K562 (cell line): ENCODE measurements around the gene ATE1. TPM values are rescaled to one million over a fixed set of nuclear protein-coding genes. Genes with fewer than 3 reads are reported as not detected.

Source experiments
- ATAC-seq: fragments of 200-7000 bp; cut with Tn5 transposase; 3 replicates; pipeline ENCODE4 v1.9.1; 2020; ENCODE audit warnings: moderate library complexity
- BruUV-seq: library from RNA; stranded (reverse); fragments of 400-500 nt; replicated peaks from 2 replicates; lab custom pipeline; 2021; lab: Mats Ljungman, UMichigan
- CTCF ChIA-PET: fragments of 300-600 bp; formaldehyde crosslinking; extraction: SDS; loops from one replicate; lab custom pipeline; 2021; ENCODE audit warnings: low intra/inter-chr PET ratio; lab: Yijun Ruan, JAX
- POLR2A ChIA-PET: fragments of 300-600, 350-650 bp; sonication (Branson Sonifier 250); formaldehyde crosslinking; extraction: SDS; loops from one replicate; lab custom pipeline; 2021; ENCODE audit warnings: antibody characterized with exemption, inconsistent platforms; lab: Yijun Ruan, JAX
- DNase-seq, 4 experiments: peaks; one replicate each; pipeline versions ENCODE4 v3.0.0 to v3.0.0-alpha.2; 2011 to 2018; ENCODE audit warnings: low spot score in 3 of 4, mixed read lengths in 3 of 4; ENCODE audit errors: extremely low read depth in 1 of 4
- FAIRE-seq: peaks from 2 replicates; lab custom pipeline; 2011; peaks lifted over from hg19 to GRCh38; lab: Jason Lieb, UNC
- H2AFZ ChIP-seq: 2 replicates; pipeline ENCODE4 v1.6.0; 2011; ENCODE audit warnings: low read depth, low read length, control low read depth, inconsistent platforms
- H3K27ac ChIP-seq: fragments of 200-600 bp; 3 replicates; pipeline ENCODE4 v1.8.0; 2011; ENCODE audit warnings: low read depth, mild to moderate bottlenecking, control low read depth, inconsistent platforms, low read length, moderate library complexity, mixed read lengths; ENCODE audit errors: extremely low read depth
- H3K27me3 ChIP-seq, 2 experiments: fragments of 300-600 bp in 1 of 2; 2 replicates in 1 of 2; 3 replicates in 1 of 2; pipeline versions ENCODE4 v1.6.0 to v1.8.0; 2011; ENCODE audit warnings: inconsistent platforms in 2 of 2, low read length in 2 of 2, mild to moderate bottlenecking in 1 of 2, mixed read lengths in 1 of 2, moderate library complexity in 1 of 2; ENCODE audit not compliant: control insufficient read depth in 2 of 2, insufficient read depth in 2 of 2
- H3K36me3 ChIP-seq: fragments of 300-600 bp; 3 replicates; pipeline ENCODE4 v1.8.0; 2011; ENCODE audit warnings: mild to moderate bottlenecking, low read length, inconsistent platforms; ENCODE audit not compliant: control insufficient read depth, insufficient read depth
- H3K4me1 ChIP-seq, 2 experiments: fragments of 200-600 bp in 1 of 2; replicated peaks in 1 of 2; 2 replicates in 1 of 2; 3 replicates in 1 of 2; pipeline versions ENCODE4 v1.5.1 to v1.8.0; 2011; ENCODE audit warnings: inconsistent platforms in 2 of 2, low read length in 2 of 2, mild to moderate bottlenecking in 1 of 2, mixed read lengths in 1 of 2, moderate library complexity in 1 of 2; ENCODE audit not compliant: control insufficient read depth in 2 of 2, insufficient read depth in 2 of 2
- H3K4me2 ChIP-seq: 2 replicates; pipeline ENCODE4 v1.6.1; 2011; ENCODE audit warnings: low read length, control low read depth, inconsistent platforms, mixed read lengths; ENCODE audit not compliant: insufficient read depth
- H3K4me3 ChIP-seq: fragments of 200-600 bp; sonication (generic), shearing (Covaris generic); 2 replicates; pipeline ENCODE4 v1.5.1; 2016; ENCODE audit warnings: control low read depth, inconsistent platforms
- H3K79me2 ChIP-seq: fragments of 200-600 bp; 3 replicates; pipeline ENCODE4 v1.8.0; 2011; ENCODE audit warnings: low read length, inconsistent platforms; ENCODE audit not compliant: control insufficient read depth, insufficient read depth
- H3K9ac ChIP-seq, 2 experiments: 2 replicates each; pipeline versions ENCODE4 v1.6.0 to v1.6.1; 2011; ENCODE audit warnings: low read depth in 2 of 2, low read length in 2 of 2, control low read depth in 1 of 2, inconsistent platforms in 1 of 2, mild to moderate bottlenecking in 1 of 2, mixed read lengths in 1 of 2; ENCODE audit not compliant: insufficient read depth in 1 of 2
- H3K9me1 ChIP-seq: one replicate; pipeline ENCODE4 v1.6.0; 2011; ENCODE audit warnings: inconsistent platforms, mild to moderate bottlenecking, low read length, moderate library complexity; ENCODE audit not compliant: control insufficient read depth, insufficient read depth
- H3K9me3 ChIP-seq: replicated peaks from 2 replicates; pipeline ENCODE4 v1.5.1; 2011; ENCODE audit warnings: low read depth, low read length, inconsistent platforms; ENCODE audit not compliant: control insufficient read depth, insufficient read depth
- H4K20me1 ChIP-seq: replicated peaks from 2 replicates; pipeline ENCODE4 v1.6.1; 2011; ENCODE audit warnings: low read length, inconsistent platforms, mixed read lengths; ENCODE audit not compliant: control insufficient read depth, insufficient read depth
- BACH1 ChIP-seq: fragments of 200-800 bp; sonication (Bioruptor generic); IDR thresholded peaks from 2 replicates; pipeline ENCODE4 v1.6.1; 2016; ENCODE audit warnings: missing genetic modification characterization, missing compliant biosample characterization
- CBFA2T3 ChIP-seq: fragments of 450-650 bp; IDR thresholded peaks from 2 replicates; pipeline ENCODE4 v1.6.1; 2017
- CEBPG ChIP-seq, 3 experiments: fragments of 200-800 bp in 1 of 3; sonication (Bioruptor generic) in 1 of 3; sonication (generic) in 1 of 3; formaldehyde crosslinking in 1 of 3; IDR thresholded peaks in 2 of 3; conservative IDR thresholded peaks in 1 of 3; 2 replicates each; pipeline versions ENCODE4 v1.6.1 to v1.8.0; 2016 to 2022; ENCODE audit warnings: missing compliant biosample characterization in 2 of 3, missing genetic modification characterization in 2 of 3, mild to moderate bottlenecking in 1 of 3, missing genetic modification reagents in 1 of 3
- EP300 ChIP-seq: IDR thresholded peaks from 2 replicates; pipeline ENCODE4 v1.6.1; 2012; ENCODE audit warnings: low read length, improper control_type of control experiment
- HDGF ChIP-seq: fragments of 450-650 bp; IDR thresholded peaks from 2 replicates; pipeline ENCODE4 v1.6.1; 2016
- HNRNPUL1 ChIP-seq: fragments of 200-400 bp; formaldehyde crosslinking; IDR thresholded peaks from 2 replicates; pipeline ENCODE4 v1.6.1; 2017; ENCODE audit warnings: low read length
- KLF13 ChIP-seq: fragments of 450-650 bp; IDR thresholded peaks from 2 replicates; pipeline ENCODE4 v1.6.1; 2016; ENCODE audit warnings: missing genetic modification characterization, low read depth, mild to moderate bottlenecking, missing compliant biosample characterization, moderate library complexity, borderline replicate concordance
- MED1 ChIP-seq: sonication (generic); formaldehyde crosslinking; IDR thresholded peaks from 2 replicates; pipeline ENCODE4 v1.8.1; 2023; ENCODE audit warnings: missing genetic modification reagents, borderline replicate concordance
- NR2F6 ChIP-seq: fragments of 450-650 bp; formaldehyde crosslinking; IDR thresholded peaks from 2 replicates; pipeline ENCODE4 v1.4.0; 2020; ENCODE audit warnings: mild to moderate bottlenecking
- PCBP2 ChIP-seq: fragments of 200-400 bp; formaldehyde crosslinking; IDR thresholded peaks from 2 replicates; pipeline ENCODE4 v1.6.1; 2018; ENCODE audit warnings: low read length, low read depth, mild to moderate bottlenecking, moderate library complexity; ENCODE audit not compliant: poor library complexity, severe bottlenecking
- XRCC4 ChIP-seq: IDR thresholded peaks from one replicate; pipeline ENCODE4 v1.6.1; 2011; ENCODE audit not compliant: insufficient read depth, insufficient read length; ENCODE audit errors: extremely low read depth
- ZBTB8A ChIP-seq: fragments of 450-650 bp; IDR thresholded peaks from 2 replicates; pipeline ENCODE4 v1.6.1; 2018; ENCODE audit warnings: mild to moderate bottlenecking, moderate library complexity; ENCODE audit not compliant: partially characterized antibody
- ZFP36 ChIP-seq: fragments of 150-350 bp; IDR thresholded peaks from 2 replicates; pipeline ENCODE4 v1.6.1; 2018; ENCODE audit warnings: low read length, low read depth; ENCODE audit not compliant: partially characterized antibody
- WGBS: fragments of 100-300 bp; shearing (Covaris generic); methylation state at CpG from one replicate; pipeline ENCODE4 v1.1.6; 2016; ENCODE audit warnings: low coverage, mixed read lengths; ENCODE audit not compliant: insufficient coverage; ENCODE audit errors: missing lambda C conversion rate; 5-methylcytosine and 5-hydroxymethylcytosine counted together
- in situ Hi-C: fragments of 300-500 bp; cut with MboI; formaldehyde crosslinking; loops from 4 replicates; pipeline ENCODE4 v1.15.0; 2018; ENCODE audit warnings: inconsistent platforms, mixed read lengths
- intact Hi-C: fragments of 100-400 bp; cut with micrococcal nuclease; formaldehyde crosslinking; loops from 2 replicates; pipeline ENCODE4 v1.14.2; 2022
- polyA plus RNA-seq, 8 experiments: library from polyadenylated mRNA; depleted of rRNA in 4 of 8; stranded (reverse) in 5 of 8; unstranded in 3 of 8; fragments of >200 nt; fragmentation: Nextera tagmentation in 2 of 8; fragmentation: Illumina TruSeq in 1 of 8; extraction: Ambion mirVana in 2 of 8; extraction: Trizol in 1 of 8; gene quantifications; 2 replicates each; pipeline versions ENCODE4 v1.2.1 to v1.2.3, GENCODE V29; 2011 to 2014; ENCODE audit warnings: inconsistent platforms in 1 of 8, missing spikeins in 1 of 8
- total RNA-seq, 7 experiments: library from RNA; depleted of rRNA in 6 of 7; stranded (reverse); fragments of >200 nt in 6 of 7; fragmentation: Illumina TruSeq in 2 of 7; extraction: Trizol in 2 of 7; gene quantifications; 2 replicates each; pipeline versions ENCODE4 v1.2.1 to v1.2.3, GENCODE V29; 2011 to 2021; ENCODE audit warnings: low replicate concordance in 1 of 7
- TF ChIP-seq, protein P1 (sequence below): fragments of 250-450 bp; sonication (Bioruptor Pico); IDR thresholded peaks from 2 replicates; pipeline ENCODE4 v1.4.0; 2020
- TF ChIP-seq, protein P2 (sequence below): fragments of 450-650 bp; formaldehyde crosslinking; IDR thresholded peaks from 2 replicates; pipeline ENCODE4 v1.4.0; 2020; ENCODE audit warnings: mild to moderate bottlenecking
- TF ChIP-seq, protein P3 (sequence below): sonication (generic); formaldehyde crosslinking; IDR thresholded peaks from 2 replicates; pipeline ENCODE4 v1.8.1; 2023; ENCODE audit warnings: mild to moderate bottlenecking, missing genetic modification reagents
- TF ChIP-seq, protein P4 (sequence below): fragments of 450-650 bp; IDR thresholded peaks from 2 replicates; pipeline ENCODE4 v1.6.1; 2017; ENCODE audit warnings: mild to moderate bottlenecking, moderate library complexity

The ATE1 gene
- total and polyA plus RNA-seq, 9 of the 15 experiments (the other 6 are each of a cell fraction or from before 2014, with no cell fraction given) = 3.0 to 14.2 (median 8.8) TPM

DNA sequence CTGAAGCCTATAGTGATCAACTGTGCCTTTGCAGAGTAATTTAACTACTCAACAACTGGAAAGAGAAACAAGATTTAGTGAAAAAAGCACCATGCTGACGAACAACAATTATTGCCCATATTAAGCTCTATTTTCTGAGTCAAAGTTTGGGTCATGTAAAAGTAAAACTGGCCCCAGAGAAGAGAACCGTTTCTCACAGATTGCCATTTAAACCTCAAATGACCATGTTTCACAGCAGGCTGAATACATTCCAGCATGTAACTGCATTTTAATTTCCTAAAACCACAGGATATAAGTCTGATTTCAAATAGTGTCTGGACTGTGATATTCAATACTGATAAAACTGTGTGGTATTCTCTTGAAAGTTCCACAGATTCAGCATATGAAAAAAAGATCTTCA is 140.7 kb downstream of the ATE1 start:
- Histone ChIP-seq H3K4me3 (no peak overlapping the region), H3K9ac (no peak overlapping the region), H3K27ac (no peak overlapping the region), H3K27me3 (no peaks in the 10 kb centered on the region), H2AFZ (no peak overlapping the region), H3K4me2 (no peak overlapping the region), H3K36me3 (no peaks in the 10 kb centered on the region), H3K4me1 (no peaks in the 10 kb centered on the region), H3K9me1 (no peaks in the 10 kb centered on the region), H3K79me2 (no peaks in the 10 kb centered on the region), H3K9me3 (no peaks in the 10 kb centered on the region), H4K20me1 (no peaks in the 10 kb centered on the region)
- no peak for DNase-seq
- 47% methylated on average over 2 of the region's 2 CpGs for WGBS
- ChIA-PET POLR2A (no interaction called here), CTCF (no interaction called here)
- in situ Hi-C loops = no loop called here
- ATAC-seq = no peak
- no TSS peak for BruUV-seq
- intact Hi-C loops = no loop called here
- no peak for TF ChIP-seq HDGF
- TF ChIP-seq, protein P1, sequence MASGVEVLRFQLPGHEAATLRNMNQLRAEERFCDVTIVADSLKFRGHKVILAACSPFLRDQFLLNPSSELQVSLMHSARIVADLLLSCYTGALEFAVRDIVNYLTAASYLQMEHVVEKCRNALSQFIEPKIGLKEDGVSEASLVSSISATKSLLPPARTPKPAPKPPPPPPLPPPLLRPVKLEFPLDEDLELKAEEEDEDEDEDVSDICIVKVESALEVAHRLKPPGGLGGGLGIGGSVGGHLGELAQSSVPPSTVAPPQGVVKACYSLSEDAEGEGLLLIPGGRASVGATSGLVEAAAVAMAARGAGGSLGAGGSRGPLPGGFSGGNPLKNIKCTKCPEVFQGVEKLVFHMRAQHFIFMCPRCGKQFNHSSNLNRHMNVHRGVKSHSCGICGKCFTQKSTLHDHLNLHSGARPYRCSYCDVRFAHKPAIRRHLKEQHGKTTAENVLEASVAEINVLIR (CRISPR knock-in tag) = no peak
- no peak for TF ChIP-seq BACH1 (tag)
- no peak for TF ChIP-seq PCBP2
- TF ChIP-seq EP300 = no peak
- TF ChIP-seq, protein P2, sequence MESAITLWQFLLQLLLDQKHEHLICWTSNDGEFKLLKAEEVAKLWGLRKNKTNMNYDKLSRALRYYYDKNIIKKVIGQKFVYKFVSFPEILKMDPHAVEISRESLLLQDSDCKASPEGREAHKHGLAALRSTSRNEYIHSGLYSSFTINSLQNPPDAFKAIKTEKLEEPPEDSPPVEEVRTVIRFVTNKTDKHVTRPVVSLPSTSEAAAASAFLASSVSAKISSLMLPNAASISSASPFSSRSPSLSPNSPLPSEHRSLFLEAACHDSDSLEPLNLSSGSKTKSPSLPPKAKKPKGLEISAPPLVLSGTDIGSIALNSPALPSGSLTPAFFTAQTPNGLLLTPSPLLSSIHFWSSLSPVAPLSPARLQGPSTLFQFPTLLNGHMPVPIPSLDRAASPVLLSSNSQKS = no peak
- no peak for TF ChIP-seq ZFP36
- TF ChIP-seq XRCC4 = no peak
- no peak for TF ChIP-seq MED1 (CRISPR knock-in tag)
- TF ChIP-seq, protein P3, sequence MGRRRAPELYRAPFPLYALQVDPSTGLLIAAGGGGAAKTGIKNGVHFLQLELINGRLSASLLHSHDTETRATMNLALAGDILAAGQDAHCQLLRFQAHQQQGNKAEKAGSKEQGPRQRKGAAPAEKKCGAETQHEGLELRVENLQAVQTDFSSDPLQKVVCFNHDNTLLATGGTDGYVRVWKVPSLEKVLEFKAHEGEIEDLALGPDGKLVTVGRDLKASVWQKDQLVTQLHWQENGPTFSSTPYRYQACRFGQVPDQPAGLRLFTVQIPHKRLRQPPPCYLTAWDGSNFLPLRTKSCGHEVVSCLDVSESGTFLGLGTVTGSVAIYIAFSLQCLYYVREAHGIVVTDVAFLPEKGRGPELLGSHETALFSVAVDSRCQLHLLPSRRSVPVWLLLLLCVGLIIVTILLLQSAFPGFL = no peak
- no peak for TF ChIP-seq CEBPG (CRISPR knock-in tag; IDR thresholded peaks at IDR 0.05)
- no peak for TF ChIP-seq CEBPG (tag; conservative IDR thresholded peaks at IDR 0.05 in 1 of 2, IDR thresholded peaks at IDR 0.05 in 1 of 2)
- TF ChIP-seq ZBTB8A = no peak
- TF ChIP-seq CBFA2T3 = no peak
- no peak for TF ChIP-seq NR2F6 (CRISPR knock-in tag)
- TF ChIP-seq, protein P4, sequence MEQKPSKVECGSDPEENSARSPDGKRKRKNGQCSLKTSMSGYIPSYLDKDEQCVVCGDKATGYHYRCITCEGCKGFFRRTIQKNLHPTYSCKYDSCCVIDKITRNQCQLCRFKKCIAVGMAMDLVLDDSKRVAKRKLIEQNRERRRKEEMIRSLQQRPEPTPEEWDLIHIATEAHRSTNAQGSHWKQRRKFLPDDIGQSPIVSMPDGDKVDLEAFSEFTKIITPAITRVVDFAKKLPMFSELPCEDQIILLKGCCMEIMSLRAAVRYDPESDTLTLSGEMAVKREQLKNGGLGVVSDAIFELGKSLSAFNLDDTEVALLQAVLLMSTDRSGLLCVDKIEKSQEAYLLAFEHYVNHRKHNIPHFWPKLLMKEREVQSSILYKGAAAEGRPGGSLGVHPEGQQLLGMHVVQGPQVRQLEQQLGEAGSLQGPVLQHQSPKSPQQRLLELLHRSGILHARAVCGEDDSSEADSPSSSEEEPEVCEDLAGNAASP = no peak
- no peak for TF ChIP-seq KLF13 (tag)
- no peak for TF ChIP-seq HNRNPUL1
- FAIRE-seq = no peak
